ENCODE results near the gene EIF1AX.
A peak's percentile ranks its signal among the peaks of the same experiment; 100 is the strongest.
"Not testable (repeated sequence)": the region's sequence is repeated elsewhere in the genome, so short reads cannot be mapped to it uniquely, and the experiment has no call there.

Gene EIF1AX

GRCh38 chrX:20141281-20142220, at the start of gene EIF1AX:
TSS of gene EIF1AX (minus strand) at chrX:20141838. CDS start at chrX:20141640, 198 bp downstream.
- DNase-seq (ENCODE audit: low read depth in 3 of 3, low spot score in 1 of 3), result peak; percentile 84 to 98 (median 88)

GRCh38 chrX:20189171-20189570, 47.5 kb upstream of the EIF1AX start:
- no peak for DNase-seq (ENCODE audit: low read depth in 3 of 3, low spot score in 1 of 3)

GRCh38 chrX:20181598-20182329, 40.1 kb upstream of the EIF1AX start:
- DNase-seq (ENCODE audit: low read depth in 3 of 3, low spot score in 1 of 3), result no peak

GRCh38 chrX:20177093-20177492, 35.5 kb upstream of the EIF1AX start:
- no peak for DNase-seq (ENCODE audit: low read depth in 3 of 3, low spot score in 1 of 3)

- no peak for DNase-seq (ENCODE audit: low read depth in 3 of 3, low spot score in 1 of 3)
Observed at GRCh38 chrX:20173856-20174255, 32.2 kb upstream of the EIF1AX start.

- DNase-seq (ENCODE audit: low read depth in 3 of 3, low spot score in 1 of 3), result no peak
Observed at GRCh38 chrX:20173313-20173712, 31.7 kb upstream of the EIF1AX start.

GRCh38 chrX:20171887-20172286, 30.2 kb upstream of the EIF1AX start:
- no peak for DNase-seq (ENCODE audit: low read depth in 3 of 3, low spot score in 1 of 3)

- DNase-seq (ENCODE audit: low read depth in 3 of 3, low spot score in 1 of 3), result not testable (repeated sequence)
Observed at GRCh38 chrX:20162516-20162915, 20.9 kb upstream of the EIF1AX start.

GRCh38 chrX:20159797-20160385, 18.3 kb upstream of the EIF1AX start:
- no peak for DNase-seq (ENCODE audit: low read depth in 3 of 3, low spot score in 1 of 3)

- DNase-seq (ENCODE audit: low read depth in 3 of 3, low spot score in 1 of 3), result no peak
Observed at GRCh38 chrX:20151689-20152088, 10.1 kb upstream of the EIF1AX start.

GRCh38 chrX:20149326-20149725, 7.7 kb upstream of the EIF1AX start:
- DNase-seq (ENCODE audit: low read depth in 3 of 3, low spot score in 1 of 3), result no peak

GRCh38 chrX:20147561-20147960, 5.9 kb upstream of the EIF1AX start:
- no peak for DNase-seq (ENCODE audit: low read depth in 3 of 3, low spot score in 1 of 3)

GRCh38 chrX:20144491-20144890, 2.9 kb upstream of the EIF1AX start:
- DNase-seq (ENCODE audit: low read depth in 3 of 3, low spot score in 1 of 3), result no peak

GRCh38 chrX:20143561-20143960, 1.9 kb upstream of the EIF1AX start:
- no peak for DNase-seq (ENCODE audit: low read depth in 3 of 3, low spot score in 1 of 3)

- DNase-seq (ENCODE audit: low read depth in 3 of 3, low spot score in 1 of 3), result no peak
Observed at GRCh38 chrX:20143111-20143510, 1.5 kb upstream of the EIF1AX start.

GRCh38 chrX:20140420-20140819, 1.2 kb downstream of the EIF1AX start:
- no peak for DNase-seq (ENCODE audit: low read depth in 3 of 3, low spot score in 1 of 3)

- DNase-seq (ENCODE audit: low read depth in 3 of 3, low spot score in 1 of 3), result no peak
Observed at GRCh38 chrX:20139966-20140365, 1.7 kb downstream of the EIF1AX start.

GRCh38 chrX:20135944-20136343, 5.7 kb downstream of the EIF1AX start:
- DNase-seq (ENCODE audit: low read depth in 3 of 3, low spot score in 1 of 3), result no peak

GRCh38 chrX:20132666-20133065, 9.0 kb downstream of the EIF1AX start:
- no peak for DNase-seq (ENCODE audit: low read depth in 3 of 3, low spot score in 1 of 3)

- DNase-seq (ENCODE audit: low read depth in 3 of 3, low spot score in 1 of 3), result no peak
Observed at GRCh38 chrX:20130357-20130756, 11.3 kb downstream of the EIF1AX start.

GRCh38 chrX:20129547-20129946, 12.1 kb downstream of the EIF1AX start:
- no peak for DNase-seq (ENCODE audit: low read depth in 3 of 3, low spot score in 1 of 3)

GRCh38 chrX:20128670-20129069, 13.0 kb downstream of the EIF1AX start:
- DNase-seq (ENCODE audit: low read depth in 3 of 3, low spot score in 1 of 3), result no peak

Data from stimulated activated CD4-positive, alpha-beta T cell treated with anti-CD3 and anti-CD28 coated beads, TNF-alpha, amount 100 ng/mL, for 1 hour (primary cell).